ENCODE data around the gene CEBPZOS.

CEBPZOS gene

GRCh38 chr2:37171624-37171950 is 24.7 kb upstream of the CEBPZOS start:
- H3K9me3 ChIP-seq (ENCODE audit: control insufficient read depth, insufficient read depth, low read depth, low read length), result no peaks in the 10 kb centered on the region
- POLR2A ChIA-PET, result no interaction called here
- CTCF ChIA-PET, result interaction anchor here (0.6 to 1.5 kb wide), 4 partner anchors 65 to 779 kb away, joined by 3 read pairs; no protein-coding TSS in a partner anchor
- H3K4me3 ChIP-seq (ENCODE audit: low read depth, low read length), result no peak overlapping the region
- no peaks in the 10 kb centered on the region for H3K36me3 ChIP-seq (ENCODE audit: control insufficient read depth in 2 of 2, insufficient read depth in 1 of 2, low read length in 2 of 2)
- TF ChIP-seq YY2 (tag by site-specific recombination; IDR thresholded peaks at IDR 0.05) (no peak), ZNF221 (tag by site-specific recombination; IDR thresholded peaks at IDR 0.05; ENCODE audit: borderline replicate concordance) (no peak), ZBTB48 (tag by site-specific recombination; IDR thresholded peaks at IDR 0.05) (no peak), GLIS2 (tag by site-specific recombination; IDR thresholded peaks at IDR 0.05) (no peak), ZNF639 (tag by site-specific recombination; IDR thresholded peaks at IDR 0.05) (no peak), ZNF266 (tag by site-specific recombination; IDR thresholded peaks at IDR 0.05; ENCODE audit: low read depth) (no peak), ZNF837 (tag by site-specific recombination; IDR thresholded peaks at IDR 0.05) (no peak), HIC1 (tag by site-specific recombination; IDR thresholded peaks at IDR 0.05) (no peak), ZNF707 (tag by site-specific recombination; IDR thresholded peaks at IDR 0.05) (no peak), ZXDB (tag by site-specific recombination; IDR thresholded peaks at IDR 0.05) (no peak), SP2 (tag by site-specific recombination; IDR thresholded peaks at IDR 0.05) (no peak), ZNF561 (tag by site-specific recombination; IDR thresholded peaks at IDR 0.05; ENCODE audit: borderline replicate concordance) (no peak), ZNF211 (tag by site-specific recombination; IDR thresholded peaks at IDR 0.05; ENCODE audit: low read depth) (no peak), ZNF473 (tag by site-specific recombination; IDR thresholded peaks at IDR 0.05) (no peak), ZNF426 (tag by site-specific recombination; IDR thresholded peaks at IDR 0.05) (no peak), ZBTB49 (tag by site-specific recombination; IDR thresholded peaks at IDR 0.05; ENCODE audit: low read depth) (no peak), ZNF560 (tag by site-specific recombination; IDR thresholded peaks at IDR 0.05; ENCODE audit: borderline replicate concordance) (no peak), ZNF350 (tag by site-specific recombination; IDR thresholded peaks at IDR 0.05) (no peak)
- no peak overlapping the region for H3K27ac ChIP-seq (ENCODE audit: extremely low read depth, low read depth, low read length)
- no peaks in the 10 kb centered on the region for H3K4me1 ChIP-seq (ENCODE audit: control insufficient read depth, insufficient read depth, low read length)

- POLR2A ChIA-PET, result no interaction called here
- H3K9me3 ChIP-seq (ENCODE audit: control insufficient read depth, insufficient read depth, low read depth, low read length), result no peaks in the 10 kb centered on the region
- CTCF ChIA-PET, result no interaction called here
- H3K27ac ChIP-seq (ENCODE audit: extremely low read depth, low read depth, low read length), result no peak overlapping the region
- H3K4me3 ChIP-seq (ENCODE audit: low read depth, low read length), result no peak overlapping the region
- H3K4me1 ChIP-seq (ENCODE audit: control insufficient read depth, insufficient read depth, low read length), result no peaks in the 10 kb centered on the region
- H3K36me3 ChIP-seq (ENCODE audit: control insufficient read depth in 2 of 2, insufficient read depth in 1 of 2, low read length in 2 of 2), result no peaks in the 10 kb centered on the region
- TF ChIP-seq ZNF645 (tag by site-specific recombination; IDR thresholded peaks at IDR 0.05) (no peak), ZNF184 (tag by site-specific recombination; IDR thresholded peaks at IDR 0.05) (no peak), SP3 (tag by site-specific recombination; IDR thresholded peaks at IDR 0.05) (no peak), ZNF211 (tag by site-specific recombination; IDR thresholded peaks at IDR 0.05; ENCODE audit: low read depth) (no peak), ZNF350 (tag by site-specific recombination; IDR thresholded peaks at IDR 0.05) (no peak), ZNF138 (tag by site-specific recombination; IDR thresholded peaks at IDR 0.05; ENCODE audit: borderline replicate concordance) (no peak), ZBTB17 (tag by site-specific recombination; IDR thresholded peaks at IDR 0.05) (no peak), ZNF433 (tag by site-specific recombination; IDR thresholded peaks at IDR 0.05; ENCODE audit: low read depth) (no peak), ZNF704 (tag by site-specific recombination; IDR thresholded peaks at IDR 0.05) (no peak), ZBTB6 (tag by site-specific recombination; IDR thresholded peaks at IDR 0.05) (no peak), ZNF155 (tag by site-specific recombination; IDR thresholded peaks at IDR 0.05) (no peak), OSR2 (tag by site-specific recombination; IDR thresholded peaks at IDR 0.05) (no peak), KLF16 (tag by site-specific recombination; IDR thresholded peaks at IDR 0.05) (no peak)
These were observed 22.6 kb upstream of the CEBPZOS start for GRCh38 chr2:37173741-37174140.

All from HEK293 (cell line).